MCF 10A (cell line): ENCODE results near the gene GSTO2. TPM values are rescaled to one million over a fixed set of nuclear protein-coding genes. Genes with fewer than 3 reads are reported as not detected.
A peak's percentile ranks its signal among the peaks of the same experiment; 100 is the strongest.

ENCODE experiments used
- Bru-seq: library from RNA; stranded (reverse); fragments of 400-500 nt; gene quantifications from one replicate; lab custom pipeline; 2021; lab: Mats Ljungman, UMichigan
- BruChase-seq, 2 experiments: library from RNA; stranded (reverse); fragments of 400-500 nt; gene quantifications; one replicate each; lab custom pipeline; 2021; lab: Mats Ljungman, UMichigan
- BruUV-seq: library from RNA; stranded (reverse); fragments of 400-500 nt; replicated peaks from 2 replicates; lab custom pipeline; 2021; lab: Mats Ljungman, UMichigan
- CTCF ChIA-PET: fragments of 300-600 bp; sonication (Branson Sonifier 250); formaldehyde crosslinking; extraction: SDS; loops from one replicate; lab custom pipeline; 2021; ENCODE audit warnings: antibody characterized with exemption, inconsistent platforms; lab: Yijun Ruan, JAX
- POLR2A ChIA-PET: fragments of 300-600, 350-650 bp; sonication (Branson Sonifier 250); formaldehyde crosslinking; extraction: SDS; loops from one replicate; lab custom pipeline; 2020; ENCODE audit warnings: antibody characterized with exemption, inconsistent platforms; lab: Yijun Ruan, JAX
- DNase-seq: peaks from one replicate; pipeline ENCODE4 v3.0.0-alpha.2; 2018; ENCODE audit not compliant: unreplicated experiment
- H3K27ac Mint-ChIP-seq: one replicate; pipeline ENCODE4 v1.8.0; 2022; ENCODE audit warnings: mild to moderate bottlenecking, low read depth, mixed read lengths; ENCODE audit not compliant: unreplicated experiment
- H3K27me3 Mint-ChIP-seq: one replicate; pipeline ENCODE4 v1.8.0; 2022; ENCODE audit warnings: mixed read lengths; ENCODE audit not compliant: insufficient read depth, unreplicated experiment
- H3K36me3 Mint-ChIP-seq: one replicate; pipeline ENCODE4 v1.8.0; 2022; ENCODE audit warnings: mild to moderate bottlenecking, moderate library complexity, mixed read lengths; ENCODE audit not compliant: insufficient read depth, unreplicated experiment
- H3K4me1 Mint-ChIP-seq: one replicate; pipeline ENCODE4 v1.8.0; 2022; ENCODE audit warnings: mixed read lengths; ENCODE audit not compliant: insufficient read depth, unreplicated experiment
- H3K4me3 Mint-ChIP-seq: one replicate; pipeline ENCODE4 v1.8.0; 2022; ENCODE audit warnings: mild to moderate bottlenecking, moderate library complexity, mixed read lengths; ENCODE audit not compliant: unreplicated experiment
- H3K9me3 Mint-ChIP-seq: one replicate; pipeline ENCODE4 v1.8.0; 2022; ENCODE audit warnings: mixed read lengths; ENCODE audit not compliant: unreplicated experiment
- CTCF ChIP-seq: fragments of 200-600 bp; IDR thresholded peaks from one replicate; pipeline ENCODE4 v1.8.0; 2022; ENCODE audit warnings: antibody characterized with exemption, mild to moderate bottlenecking; ENCODE audit not compliant: unreplicated experiment
- intact Hi-C: fragments of 100-400 bp; cut with micrococcal nuclease; formaldehyde crosslinking; loops from 2 replicates; pipeline ENCODE4 v1.14.1; 2022
- long read RNA-seq: library from polyadenylated mRNA; stranded (forward); transcript quantifications from one replicate; pipeline ENCODE4 v2.0.0, GENCODE V29; 2022
- total RNA-seq: library from RNA; stranded (reverse); gene quantifications from 2 replicates; pipeline ENCODE4 v1.2.3, GENCODE V29; 2022

GSTO2 gene
- total RNA-seq (33.8 and 40.9 TPM in 2 replicates), Bru-seq, nascent RNA (percentile 79 among the genes with signal in this experiment), BruChase-seq, experiment 1, labeled RNA remaining after a 6-hour chase (percentile 87 among the genes with signal in this experiment), BruChase-seq, experiment 2, labeled RNA remaining after a 2-hour chase (percentile 89 among the genes with signal in this experiment)
- long read RNA-seq, full-length matches to known transcripts = 18 of 46 reads
- long read RNA-seq, partial matches to known transcripts = 20 of 46 reads
- long read RNA-seq, other reads (novel, unspliced or antisense) = 8 of 46 reads

GRCh38 chr10:104268713-104269645 is at the start of gene GSTO2:
TSS of gene GSTO2 (plus strand) at chr10:104269184. CDS start at chr10:104274916, 5,732 bp downstream.
- peak; percentile 97 for DNase-seq
- Mint-ChIP-seq H3K4me1 (peaks cover 8% of the 10 kb centered on the region), H3K4me3 (peak within 1 kb of the TSS; percentile 85), H3K9me3 (no peaks in the 10 kb centered on the region), H3K27me3 (no peaks in the 10 kb centered on the region), H3K27ac (peak within 1 kb of the TSS; percentile 92), H3K36me3 (peaks cover 47% of the 10 kb centered on the region)
- POLR2A ChIA-PET = interaction anchor here (0.6 to 2.8 kb wide), 20 partner anchors 8 to 577 kb away, joined by 3 to 42 read pairs (median 4); partner anchors contain the start of genes CFAP43, CFAP58, GSTO1 and SFR1
- CTCF ChIA-PET = interaction anchor here (0.6 to 7.9 kb wide), 8 partner anchors 9 to 92 kb away, joined by 3 to 139 read pairs (median 5); partner anchors contain the start of genes CFAP58 and GSTO1
- no peak for TF ChIP-seq CTCF
- intact Hi-C loops = no loop called here
- BruUV-seq = TSS peak; percentile 68

- H3K27me3 Mint-ChIP-seq = peaks cover 14% of the 10 kb centered on the region
- intact Hi-C loops = no loop called here
- no peak for TF ChIP-seq CTCF
- H3K36me3 Mint-ChIP-seq = no peaks in the 10 kb centered on the region
- DNase-seq = no peak
- H3K4me1 Mint-ChIP-seq = no peaks in the 10 kb centered on the region
- no peak overlapping the region for H3K4me3 Mint-ChIP-seq
- no TSS peak for BruUV-seq
- no peak overlapping the region for H3K27ac Mint-ChIP-seq
- ChIA-PET CTCF (no interaction called here), POLR2A (interaction anchor here (0.7 kb wide), 1 partner anchor 19 kb away, joined by 3 read pairs; no protein-coding TSS in a partner anchor)
- no peaks in the 10 kb centered on the region for H3K9me3 Mint-ChIP-seq
These were observed 48.5 kb upstream of the GSTO2 start for GRCh38 chr10:104220522-104220921.

- intact Hi-C loops = no loop called here
- BruUV-seq = no TSS peak
- Mint-ChIP-seq H3K27me3 (peaks cover 14% of the 10 kb centered on the region), H3K4me3 (no peak overlapping the region), H3K9me3 (no peaks in the 10 kb centered on the region), H3K36me3 (no peaks in the 10 kb centered on the region), H3K4me1 (no peaks in the 10 kb centered on the region), H3K27ac (no peak overlapping the region)
- ChIA-PET CTCF (no interaction called here), POLR2A (interaction anchor here (1.7 kb wide), 1 partner anchor 9 kb away, joined by 4 read pairs; the partner anchor contains the start of gene CFAP43)
- DNase-seq = no peak
- TF ChIP-seq CTCF = no peak
These were observed 45.7 kb upstream of the GSTO2 start for GRCh38 chr10:104223304-104223703.
